ENCODE data around the gene ANKRD9. TPM values are rescaled to one million over a fixed set of nuclear protein-coding genes. Genes with fewer than 3 reads are reported as not detected.
"Not testable (repeated sequence)": the region's sequence is repeated elsewhere in the genome, so short reads cannot be mapped to it uniquely, and the experiment has no call there.

Gene ANKRD9
- total and polyA plus RNA-seq, 9 donors = 2.2 to 48.1 (median 15.0) TPM

- Histone ChIP-seq H3K4me3 (no peak overlapping the region), H3K27ac (no peak overlapping the region), H3K27me3 (no peaks in the 10 kb centered on the region), H3K4me1 (ENCODE audit: insufficient read depth) (peaks cover 10% of the 10 kb centered on the region), H3K36me3 (no peaks in the 10 kb centered on the region), H3K9me3 (no peaks in the 10 kb centered on the region)
- TF ChIP-seq EP300 (IDR thresholded peaks at IDR 0.05) (no peak), POLR2A (IDR thresholded peaks at IDR 0.05) (no peak)
- TF ChIP-seq, protein P1, sequence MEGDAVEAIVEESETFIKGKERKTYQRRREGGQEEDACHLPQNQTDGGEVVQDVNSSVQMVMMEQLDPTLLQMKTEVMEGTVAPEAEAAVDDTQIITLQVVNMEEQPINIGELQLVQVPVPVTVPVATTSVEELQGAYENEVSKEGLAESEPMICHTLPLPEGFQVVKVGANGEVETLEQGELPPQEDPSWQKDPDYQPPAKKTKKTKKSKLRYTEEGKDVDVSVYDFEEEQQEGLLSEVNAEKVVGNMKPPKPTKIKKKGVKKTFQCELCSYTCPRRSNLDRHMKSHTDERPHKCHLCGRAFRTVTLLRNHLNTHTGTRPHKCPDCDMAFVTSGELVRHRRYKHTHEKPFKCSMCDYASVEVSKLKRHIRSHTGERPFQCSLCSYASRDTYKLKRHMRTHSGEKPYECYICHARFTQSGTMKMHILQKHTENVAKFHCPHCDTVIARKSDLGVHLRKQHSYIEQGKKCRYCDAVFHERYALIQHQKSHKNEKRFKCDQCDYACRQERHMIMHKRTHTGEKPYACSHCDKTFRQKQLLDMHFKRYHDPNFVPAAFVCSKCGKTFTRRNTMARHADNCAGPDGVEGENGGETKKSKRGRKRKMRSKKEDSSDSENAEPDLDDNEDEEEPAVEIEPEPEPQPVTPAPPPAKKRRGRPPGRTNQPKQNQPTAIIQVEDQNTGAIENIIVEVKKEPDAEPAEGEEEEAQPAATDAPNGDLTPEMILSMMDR (IDR thresholded peaks at IDR 0.05) = no peak
- intact Hi-C loops (cut with DNase I) = no loop called here
- 84 to 87% (median 86%) methylated on average over 10 of the region's 10 CpGs for WGBS, 3 donors
- no peak for DNase-seq
Observed at GRCh38 chr14:102541771-102542170, 32.2 kb upstream of the ANKRD9 start.

DNA sequence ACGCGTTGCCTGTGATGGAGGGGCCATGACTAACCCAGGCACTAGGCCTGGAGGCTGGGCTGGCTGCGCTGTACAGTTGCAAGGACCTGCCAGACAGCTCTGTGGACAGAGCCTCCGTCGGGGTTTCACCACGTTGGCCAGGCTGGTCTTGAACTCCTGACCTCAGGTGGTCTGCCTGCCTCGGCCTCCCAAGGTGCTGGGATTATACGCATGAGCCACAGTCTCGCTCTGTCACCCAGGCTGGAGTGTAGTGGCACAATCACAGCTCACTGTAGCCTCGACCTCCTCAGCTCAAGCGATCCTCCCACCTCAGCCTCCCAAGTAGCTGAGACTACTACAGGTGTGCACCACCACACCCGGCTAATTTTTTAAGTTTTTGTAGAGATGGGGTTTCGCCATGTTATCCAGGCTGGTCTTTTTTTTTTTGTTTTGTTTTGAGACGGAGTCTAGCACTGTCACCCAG, 31.5 kb upstream of the ANKRD9 start:
- H3K27me3 ChIP-seq; intact Hi-C loops (cut with DNase I): not testable (repeated sequence)

GRCh38 chr14:102540315-102541028, 30.9 kb upstream of the ANKRD9 start:
- WGBS, 3 donors = 37 to 46% (median 40%) methylated on average over 29 of the region's 29 CpGs
- Histone ChIP-seq H3K4me1 (ENCODE audit: insufficient read depth) (peaks cover 10% of the 10 kb centered on the region), H3K27me3 (no peaks in the 10 kb centered on the region), H3K27ac (no peak overlapping the region), H3K4me3 (no peak overlapping the region), H3K9me3 (no peaks in the 10 kb centered on the region), H3K36me3 (no peaks in the 10 kb centered on the region)
- peak; percentile 30 to 77 (median 51) for DNase-seq
- intact Hi-C loops (cut with DNase I) = no loop called here
- TF ChIP-seq, protein P1 (IDR thresholded peaks at IDR 0.05) = no peak
- TF ChIP-seq EP300 (IDR thresholded peaks at IDR 0.05) (no peak), POLR2A (IDR thresholded peaks at IDR 0.05) (no peak)

More for the DNA sequence above, 31.5 kb upstream of the ANKRD9 start:
- not testable (repeated sequence) for H3K27ac ChIP-seq; H3K4me3 ChIP-seq; DNase-seq; H3K4me1 ChIP-seq (ENCODE audit: insufficient read depth); H3K9me3 ChIP-seq; H3K36me3 ChIP-seq
- WGBS, 3 donors = 89 to 95% (median 90%) methylated on average over 14 of the region's 14 CpGs

DNA sequence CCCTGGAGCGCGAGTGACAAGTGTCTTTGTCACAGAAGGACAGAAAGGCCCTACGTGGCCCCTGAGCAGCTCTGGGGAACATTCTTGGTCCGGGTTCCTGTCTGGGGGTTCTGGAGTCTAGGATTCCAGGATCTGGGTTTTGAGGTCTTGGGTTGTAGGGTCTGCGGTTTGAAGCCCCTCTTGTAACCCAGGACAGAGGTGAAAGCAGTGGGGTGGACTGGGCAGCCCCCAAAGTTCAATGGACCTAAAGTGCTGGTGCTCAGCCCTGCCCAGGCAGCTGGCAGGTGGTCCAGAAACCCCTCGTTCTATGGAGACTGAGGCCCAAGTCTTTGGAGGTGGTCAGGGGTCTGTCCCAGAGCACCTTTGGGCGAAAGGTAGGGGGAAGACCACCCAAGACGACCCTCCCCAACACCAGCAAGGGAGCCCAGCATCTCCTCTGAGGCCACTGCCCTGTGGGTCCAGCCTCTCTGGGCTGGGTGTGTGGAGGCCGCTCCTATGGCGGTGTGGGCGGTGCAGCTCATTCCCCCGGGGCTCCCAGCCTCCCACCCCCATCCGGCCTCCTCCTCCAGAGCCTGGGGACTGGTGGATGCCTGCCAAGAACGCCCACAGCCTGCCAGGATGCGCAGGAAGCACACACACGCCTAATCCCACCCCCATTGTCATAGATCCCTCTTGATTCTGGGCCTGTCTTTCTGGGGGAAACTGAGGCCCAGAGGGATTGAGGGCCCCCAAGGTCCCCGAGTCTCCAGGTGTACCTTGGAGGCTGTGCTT, 30.2 kb upstream of the ANKRD9 start:
- intact Hi-C loops (cut with DNase I) = no loop called here
- peak; percentile 41 to 79 (median 64) for DNase-seq
- Histone ChIP-seq H3K4me3 (no peak overlapping the region), H3K4me1 (ENCODE audit: insufficient read depth) (peaks cover 10% of the 10 kb centered on the region), H3K9me3 (no peaks in the 10 kb centered on the region), H3K27ac (no peak overlapping the region), H3K36me3 (no peaks in the 10 kb centered on the region), H3K27me3 (no peaks in the 10 kb centered on the region)
- 38 to 46% (median 43%) methylated on average over 16 to 17 of the region's 17 CpGs for WGBS, 3 donors
- no peak for TF ChIP-seq EP300 (IDR thresholded peaks at IDR 0.05)
- TF ChIP-seq POLR2A (IDR thresholded peaks at IDR 0.05) = no peak
- TF ChIP-seq, protein P1 (IDR thresholded peaks at IDR 0.05) = no peak

Measured in ovary (tissue), 9 donors.